ENCODE results near the gene DCDC2.

GRCh38 chr6:24405262-24405661 is 47.4 kb upstream of the DCDC2 start:
- TF ChIP-seq, protein P1, sequence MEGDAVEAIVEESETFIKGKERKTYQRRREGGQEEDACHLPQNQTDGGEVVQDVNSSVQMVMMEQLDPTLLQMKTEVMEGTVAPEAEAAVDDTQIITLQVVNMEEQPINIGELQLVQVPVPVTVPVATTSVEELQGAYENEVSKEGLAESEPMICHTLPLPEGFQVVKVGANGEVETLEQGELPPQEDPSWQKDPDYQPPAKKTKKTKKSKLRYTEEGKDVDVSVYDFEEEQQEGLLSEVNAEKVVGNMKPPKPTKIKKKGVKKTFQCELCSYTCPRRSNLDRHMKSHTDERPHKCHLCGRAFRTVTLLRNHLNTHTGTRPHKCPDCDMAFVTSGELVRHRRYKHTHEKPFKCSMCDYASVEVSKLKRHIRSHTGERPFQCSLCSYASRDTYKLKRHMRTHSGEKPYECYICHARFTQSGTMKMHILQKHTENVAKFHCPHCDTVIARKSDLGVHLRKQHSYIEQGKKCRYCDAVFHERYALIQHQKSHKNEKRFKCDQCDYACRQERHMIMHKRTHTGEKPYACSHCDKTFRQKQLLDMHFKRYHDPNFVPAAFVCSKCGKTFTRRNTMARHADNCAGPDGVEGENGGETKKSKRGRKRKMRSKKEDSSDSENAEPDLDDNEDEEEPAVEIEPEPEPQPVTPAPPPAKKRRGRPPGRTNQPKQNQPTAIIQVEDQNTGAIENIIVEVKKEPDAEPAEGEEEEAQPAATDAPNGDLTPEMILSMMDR (IDR thresholded peaks at IDR 0.05) = no peak
- TF ChIP-seq EP300 (IDR thresholded peaks at IDR 0.05; ENCODE audit: low read depth) = no peak
- TF ChIP-seq POLR2A (IDR thresholded peaks at IDR 0.05) = no peak

Data from transverse colon (tissue), 3 donors.